Measurements from ENCODE around the gene ETNK2.
"Not testable (repeated sequence)": the region's sequence is repeated elsewhere in the genome, so short reads cannot be mapped to it uniquely, and the experiment has no call there.

ETNK2 gene

DNA sequence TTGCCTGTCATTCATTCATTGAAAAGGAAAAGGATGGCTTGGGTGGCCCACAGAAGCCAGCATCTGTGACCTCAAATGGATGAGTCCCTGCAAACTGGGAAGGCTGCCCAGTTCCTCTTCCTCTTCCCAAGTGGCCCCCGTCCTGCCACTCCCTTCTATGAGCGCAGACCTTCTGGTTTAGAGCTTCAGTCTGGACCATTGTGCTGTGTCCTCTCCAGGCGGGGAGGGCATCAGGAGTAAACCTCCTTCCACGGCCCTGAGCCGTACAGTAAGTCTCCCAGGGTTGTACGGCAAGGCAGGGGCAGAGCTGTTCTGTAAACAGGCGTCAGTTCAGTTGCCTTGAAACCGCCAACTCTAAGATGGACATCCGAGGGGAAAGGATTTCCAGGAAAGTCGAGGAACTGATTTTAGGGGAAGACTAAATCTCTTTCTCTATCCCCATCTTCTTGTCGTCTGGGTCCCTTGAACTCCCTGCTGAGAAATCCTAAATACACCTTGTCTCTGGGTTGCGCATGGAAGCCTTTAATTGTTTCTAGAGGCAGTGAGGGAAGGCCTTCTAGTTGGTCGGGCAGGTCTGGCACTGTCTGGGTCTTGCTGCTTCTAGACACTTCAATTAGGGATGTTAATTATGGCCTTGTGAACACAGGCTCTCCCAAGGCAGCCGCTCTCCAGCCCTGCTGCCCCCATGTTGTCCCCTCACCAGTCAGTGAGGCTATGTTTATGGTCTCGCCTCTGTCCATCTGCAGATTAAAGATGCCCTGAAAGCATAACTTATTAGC lies 56.8 kb downstream of the ETNK2 start:
- no peak for DNase-seq

DNA sequence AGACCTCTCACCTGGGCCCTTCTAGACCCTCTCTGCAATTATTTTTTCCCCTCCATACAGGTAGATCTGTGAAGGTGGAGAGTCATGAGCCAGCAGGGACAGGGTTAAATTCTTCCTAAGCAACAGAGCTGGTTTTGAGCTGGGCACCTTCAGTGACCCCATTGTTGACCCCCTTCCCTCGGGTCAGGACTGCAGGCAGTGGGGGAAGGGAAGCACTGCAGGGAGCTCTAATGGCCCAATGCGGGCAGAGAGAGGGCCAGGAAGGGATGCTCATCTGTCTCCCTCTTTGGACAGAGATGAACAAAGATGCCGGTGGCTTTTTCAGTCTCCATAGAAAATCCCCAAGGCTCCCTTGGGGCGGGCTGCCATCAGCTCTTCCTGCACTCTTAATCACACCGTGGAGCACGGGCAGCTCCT lies 57.5 kb downstream of the ETNK2 start:
- DNase-seq = no peak

DNA sequence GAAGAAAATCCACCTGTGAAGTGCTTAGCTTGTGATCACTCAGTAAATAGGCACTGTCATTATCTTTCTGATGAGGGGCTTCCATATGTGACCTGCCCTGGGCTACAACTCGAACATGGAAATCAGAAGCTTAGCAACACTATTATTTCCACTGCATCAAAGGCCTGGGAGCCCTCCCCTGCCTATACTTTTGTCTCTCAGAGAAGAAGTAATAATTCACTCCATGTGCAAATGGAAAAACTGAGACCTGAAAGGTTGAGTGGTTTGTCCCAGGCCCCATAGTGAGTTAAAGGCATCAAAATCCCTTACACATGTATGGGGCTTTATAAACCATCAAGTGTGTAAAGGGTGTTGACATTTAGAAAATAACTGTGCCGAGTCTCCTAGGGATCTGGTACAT lies 58.1 kb downstream of the ETNK2 start:
- DNase-seq = no peak

DNA sequence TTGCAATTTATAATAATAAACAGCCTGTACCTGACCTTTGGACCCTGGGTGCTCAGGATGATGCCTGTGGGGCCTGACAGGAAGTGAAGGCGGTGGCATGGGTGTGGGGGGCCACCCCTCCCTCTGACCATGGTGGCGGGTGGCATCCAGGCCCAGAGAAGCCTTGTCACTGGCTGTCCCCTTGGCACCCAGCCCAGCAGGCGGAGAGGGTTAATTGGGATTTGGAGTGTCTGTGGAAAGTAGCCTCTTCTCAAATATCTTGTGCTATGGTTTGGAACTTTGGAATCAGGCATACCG lies 58.5 kb downstream of the ETNK2 start:
- no peak for DNase-seq

DNA sequence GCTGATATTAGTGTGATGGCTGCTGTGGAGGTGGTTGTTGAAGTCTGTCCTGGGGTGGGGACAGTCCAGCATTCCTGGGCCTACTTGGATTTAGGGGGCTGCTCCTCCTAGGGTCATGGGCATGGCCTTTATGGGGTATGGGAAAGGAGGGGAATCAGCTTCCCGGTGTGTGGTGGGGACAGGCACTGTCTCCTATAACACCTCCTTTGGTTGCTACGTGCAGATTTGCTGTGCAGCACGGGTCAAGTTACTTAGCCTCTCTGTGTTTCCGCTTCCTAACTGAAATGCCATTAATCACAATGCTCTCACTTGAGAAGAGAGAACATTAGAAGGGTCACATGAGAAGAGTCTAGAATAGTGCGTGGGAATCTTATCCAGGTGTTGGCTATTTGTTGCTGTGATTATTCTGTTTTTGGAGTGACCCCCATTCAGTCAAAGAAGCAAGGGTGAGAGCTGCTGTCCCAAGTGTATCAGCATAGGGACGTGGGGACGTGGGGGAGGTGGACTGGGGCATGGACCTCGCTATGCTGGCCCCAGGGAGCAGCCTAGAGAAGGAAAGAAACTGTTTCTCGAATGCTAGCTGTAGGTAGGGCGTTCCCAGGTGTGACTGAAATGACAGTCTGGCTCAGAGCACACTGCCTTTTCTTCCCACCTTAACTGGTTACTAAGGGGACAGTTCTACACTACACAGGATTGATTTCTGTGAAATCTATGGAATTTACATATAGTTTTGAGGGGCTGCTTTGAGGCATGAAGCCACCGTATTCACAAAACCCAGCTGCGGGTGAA lies 59.0 kb downstream of the ETNK2 start:
- no peak for DNase-seq

DNA sequence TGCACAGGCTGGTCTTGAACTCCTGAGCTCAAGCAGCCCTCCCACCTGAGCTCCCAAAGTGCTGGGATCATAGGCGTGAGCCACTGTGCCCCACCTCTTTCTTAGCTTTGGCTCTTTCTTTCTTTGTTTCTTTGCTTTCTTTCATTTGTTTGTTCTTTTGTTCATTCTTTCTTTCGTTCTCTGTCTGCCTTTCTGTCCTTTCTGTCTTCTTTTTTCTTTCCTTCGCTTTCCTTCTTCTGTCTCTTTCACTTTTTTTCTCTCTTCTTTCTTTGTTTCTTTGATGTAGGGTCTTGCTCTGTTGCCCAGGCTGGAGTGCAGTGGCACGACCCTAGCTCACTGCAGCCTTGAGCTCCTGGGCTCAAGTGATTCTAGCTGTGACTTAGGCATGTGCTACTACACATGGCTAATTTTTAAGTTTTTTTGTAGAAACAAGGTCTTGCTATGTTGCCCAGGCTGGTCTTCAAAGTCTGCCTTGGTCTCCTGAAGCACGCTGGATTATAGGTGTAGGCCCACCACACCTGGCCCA lies 60.0 kb downstream of the ETNK2 start:
- DNase-seq = no peak

DNA sequence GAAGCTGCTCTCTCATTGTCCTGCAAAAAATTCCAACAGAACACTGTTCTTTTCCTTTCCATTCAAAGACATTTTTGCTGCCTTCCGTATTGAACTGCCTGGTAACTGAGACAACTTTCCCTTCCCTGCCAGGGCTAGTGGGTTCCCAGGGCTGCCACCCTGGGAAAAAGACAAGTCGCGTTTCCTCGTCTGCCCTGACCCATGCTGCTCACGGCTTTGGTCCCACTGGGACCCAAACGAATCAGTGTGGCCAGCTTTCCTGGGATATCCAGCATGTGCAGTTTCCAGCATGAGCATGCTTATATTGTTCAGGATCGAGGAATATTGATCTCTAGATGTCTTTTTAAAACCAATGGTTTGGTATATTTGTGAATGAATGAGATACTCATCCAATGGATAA lies 60.8 kb downstream of the ETNK2 start:
- no peak for DNase-seq

DNA sequence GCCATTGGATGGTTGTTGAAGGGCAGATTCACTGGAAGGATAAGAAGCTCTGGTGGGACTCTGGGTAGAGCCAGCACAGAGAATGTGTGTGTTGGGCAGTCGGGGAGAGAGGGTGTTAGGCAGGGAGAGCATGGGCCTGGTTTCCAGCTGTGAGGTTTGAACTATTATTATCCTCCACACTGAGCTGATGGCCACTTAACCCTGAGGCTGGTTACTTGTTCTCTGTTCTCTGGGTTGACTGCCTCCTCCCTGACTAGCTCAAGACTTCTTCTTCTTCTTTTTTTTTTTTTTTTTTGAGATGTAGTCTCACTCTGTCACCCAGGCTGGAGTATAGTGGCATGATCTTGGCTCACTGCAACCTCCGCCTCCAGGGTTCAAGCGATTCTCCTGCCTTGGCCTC lies 61.7 kb downstream of the ETNK2 start:
- not testable (repeated sequence) for DNase-seq

DNA sequence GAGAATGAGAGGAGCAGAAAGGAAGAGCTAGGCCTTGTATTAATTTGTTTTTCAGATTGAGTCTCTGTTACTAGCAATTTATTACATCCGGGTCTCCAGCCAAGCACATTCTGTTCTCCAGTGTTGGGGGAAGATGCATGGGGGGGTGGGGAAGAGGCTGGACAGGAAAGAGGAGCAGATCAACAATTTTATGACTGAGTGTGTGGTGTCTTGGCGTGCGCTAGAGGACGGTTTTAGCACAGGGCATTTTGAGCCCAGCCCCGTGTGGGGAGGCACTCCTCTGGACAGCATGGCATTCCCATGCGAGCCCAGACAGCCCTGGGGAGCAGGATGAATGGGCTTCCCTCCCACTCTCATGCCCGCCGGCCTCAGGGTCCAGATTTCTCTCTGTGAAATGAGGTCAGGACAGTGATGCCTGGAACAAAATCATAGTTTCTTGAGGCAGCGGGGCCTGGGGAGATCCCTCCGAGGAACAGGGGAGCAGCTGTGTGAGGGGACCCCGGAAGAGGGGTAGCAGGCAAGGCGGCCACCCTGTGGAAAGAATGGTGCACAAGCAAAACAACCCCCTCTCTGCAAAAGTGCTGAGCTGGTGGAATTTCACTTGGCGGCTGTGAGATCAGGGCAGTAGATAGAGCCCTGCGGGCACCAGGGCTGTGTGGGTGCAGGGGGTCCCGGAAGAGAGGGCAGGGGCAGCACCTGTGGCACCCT lies 62.6 kb downstream of the ETNK2 start:
- no peak for DNase-seq

DNA sequence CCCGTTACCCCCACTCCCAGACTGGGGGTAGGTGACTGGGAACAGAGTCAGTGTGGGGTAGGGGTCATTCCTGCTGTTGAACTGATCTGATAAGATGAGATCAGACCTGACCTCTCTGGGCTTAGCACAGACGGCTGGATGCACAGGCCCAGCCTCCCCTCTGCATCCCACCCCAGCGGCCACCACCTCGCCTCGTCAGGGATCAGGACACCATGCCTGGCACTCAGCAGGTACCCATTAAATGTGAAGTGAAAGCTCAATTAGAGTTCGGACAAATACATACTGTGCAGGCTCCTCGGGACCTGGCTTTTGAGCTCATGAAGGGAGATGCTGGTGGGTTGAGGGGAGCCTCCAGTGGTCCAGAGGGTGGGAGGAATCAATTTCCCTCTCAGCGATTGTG lies 63.2 kb downstream of the ETNK2 start:
- no peak for DNase-seq

DNA sequence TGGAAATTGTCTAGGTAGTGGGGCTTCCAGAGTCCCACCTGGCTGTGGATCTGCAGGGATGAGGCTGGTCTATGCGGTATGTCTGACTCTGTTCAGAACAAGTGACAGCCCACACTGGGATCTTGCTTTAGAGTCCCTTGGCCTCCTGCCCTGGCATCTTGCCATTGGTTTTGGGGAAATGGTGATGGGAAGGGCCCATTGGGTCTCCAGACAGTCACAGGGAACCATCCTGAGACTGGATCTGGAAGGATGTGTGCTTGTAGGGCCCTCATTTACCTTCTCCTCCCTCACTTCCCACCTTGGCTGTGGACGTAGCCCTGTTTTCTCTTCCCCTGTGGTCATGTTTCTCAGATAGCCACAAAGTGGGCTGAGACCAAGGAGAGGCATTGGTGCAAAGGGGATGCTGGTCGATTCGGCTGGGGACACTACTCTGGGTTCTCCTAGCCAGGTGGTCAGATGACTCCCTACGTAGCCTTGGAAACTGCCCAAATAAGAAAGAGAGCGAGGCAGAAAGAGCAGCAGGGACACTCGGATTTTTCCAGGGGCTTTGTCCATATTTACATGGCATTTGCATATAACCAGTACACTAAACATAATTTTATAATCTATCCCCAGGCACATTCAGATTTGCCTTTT lies 63.8 kb downstream of the ETNK2 start:
- no peak for DNase-seq

DNA sequence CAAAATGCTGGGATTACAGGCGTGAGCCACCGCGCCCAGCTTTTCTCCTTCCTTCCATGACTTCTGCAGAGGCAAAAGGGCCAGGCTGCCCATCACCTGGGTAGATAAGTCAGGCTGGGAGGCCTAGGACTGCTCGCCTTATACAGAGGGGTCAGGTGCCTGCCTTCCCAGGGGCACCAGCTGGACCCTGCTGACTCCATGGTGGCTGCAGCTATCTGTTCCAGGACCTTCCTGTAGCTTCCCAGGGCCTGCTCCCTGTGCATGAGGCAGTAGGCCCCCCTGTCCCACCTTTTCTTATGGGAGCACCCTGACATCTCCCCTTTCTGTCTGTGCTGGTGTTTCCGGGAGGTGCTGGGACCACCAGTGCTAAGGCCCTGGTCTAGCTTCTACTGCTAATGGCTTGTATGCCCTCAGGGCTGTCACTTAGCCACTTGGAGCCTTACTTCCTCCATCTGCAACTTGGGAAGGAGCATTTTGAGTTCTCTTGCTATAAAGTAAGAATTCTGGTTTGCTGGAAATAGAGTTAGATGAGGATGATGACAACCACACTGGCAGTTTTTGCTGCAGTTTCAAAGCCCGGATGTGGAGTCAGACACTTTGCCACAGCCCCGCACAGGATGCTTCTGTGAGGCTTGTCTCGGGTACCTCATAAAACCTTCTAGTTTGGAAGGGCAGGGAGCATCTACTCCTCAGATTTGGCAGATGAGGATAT lies 64.5 kb downstream of the ETNK2 start:
- DNase-seq = no peak

DNA sequence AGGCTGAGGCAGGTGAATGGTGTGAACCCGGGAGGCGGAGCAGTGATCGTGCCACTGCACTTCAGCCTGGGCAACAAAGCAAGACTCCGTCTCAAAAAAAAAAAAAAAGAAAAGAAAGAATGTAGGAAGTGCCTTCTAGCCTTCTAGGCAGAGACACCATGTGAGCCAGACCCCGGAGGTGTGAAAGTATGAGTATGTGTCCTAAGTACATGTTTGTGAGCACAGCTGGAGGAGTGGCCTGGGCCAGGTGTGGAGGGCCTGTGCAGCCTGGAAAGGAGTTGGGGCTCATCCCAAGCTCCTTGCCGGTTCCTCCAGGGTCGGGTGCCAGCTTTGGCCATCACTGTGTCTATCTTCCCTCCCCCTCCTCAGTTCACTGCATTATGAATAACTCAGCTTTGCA lies 66.0 kb downstream of the ETNK2 start:
- DNase-seq = no peak

DNA sequence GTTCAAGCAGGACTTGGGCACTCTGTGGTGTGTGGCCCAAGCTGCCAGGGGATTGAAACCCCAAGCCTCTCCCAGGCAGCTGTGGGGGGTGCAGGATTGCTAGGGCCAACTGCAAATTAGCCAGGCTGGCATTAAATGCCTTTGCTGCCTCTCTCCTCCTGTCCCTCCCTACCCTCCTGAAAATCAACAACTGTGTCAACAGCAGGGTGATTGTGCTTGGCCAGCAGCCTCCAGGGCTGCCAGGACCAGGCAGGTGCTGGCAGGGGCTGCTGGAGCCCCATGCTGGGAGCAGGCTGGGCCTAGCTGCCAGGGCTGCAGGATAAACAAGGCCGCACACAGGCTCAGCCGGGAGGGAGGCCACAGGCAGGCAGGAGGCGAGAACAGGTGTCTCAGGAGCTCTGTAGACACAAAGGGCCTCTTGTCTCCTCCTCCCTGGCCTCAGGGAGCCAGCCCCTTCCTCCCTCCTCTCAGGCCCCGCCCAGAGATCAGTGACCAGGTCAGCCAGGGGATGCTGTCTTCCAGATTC lies 67.5 kb downstream of the ETNK2 start:
- no peak for DNase-seq

DNA sequence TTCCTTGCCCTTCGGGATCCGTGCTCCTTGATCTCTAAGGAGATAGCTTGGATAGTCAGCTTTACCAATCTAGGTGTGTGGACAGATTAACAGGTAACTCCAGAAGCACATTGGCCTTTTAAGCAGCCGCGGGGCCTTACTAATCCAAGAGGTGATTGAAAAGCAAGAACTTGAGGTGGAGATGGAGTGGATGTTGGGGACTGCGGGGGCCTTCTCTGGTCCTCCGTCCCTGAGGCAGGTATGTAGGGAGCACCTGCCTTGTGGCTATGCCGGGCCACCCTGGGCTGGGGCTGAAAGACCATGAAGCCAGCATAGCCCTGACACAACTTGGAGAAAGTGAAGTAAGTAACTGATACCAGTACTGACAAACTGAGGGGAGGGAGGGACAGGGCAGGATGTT lies 68.4 kb downstream of the ETNK2 start:
- DNase-seq = no peak

DNA sequence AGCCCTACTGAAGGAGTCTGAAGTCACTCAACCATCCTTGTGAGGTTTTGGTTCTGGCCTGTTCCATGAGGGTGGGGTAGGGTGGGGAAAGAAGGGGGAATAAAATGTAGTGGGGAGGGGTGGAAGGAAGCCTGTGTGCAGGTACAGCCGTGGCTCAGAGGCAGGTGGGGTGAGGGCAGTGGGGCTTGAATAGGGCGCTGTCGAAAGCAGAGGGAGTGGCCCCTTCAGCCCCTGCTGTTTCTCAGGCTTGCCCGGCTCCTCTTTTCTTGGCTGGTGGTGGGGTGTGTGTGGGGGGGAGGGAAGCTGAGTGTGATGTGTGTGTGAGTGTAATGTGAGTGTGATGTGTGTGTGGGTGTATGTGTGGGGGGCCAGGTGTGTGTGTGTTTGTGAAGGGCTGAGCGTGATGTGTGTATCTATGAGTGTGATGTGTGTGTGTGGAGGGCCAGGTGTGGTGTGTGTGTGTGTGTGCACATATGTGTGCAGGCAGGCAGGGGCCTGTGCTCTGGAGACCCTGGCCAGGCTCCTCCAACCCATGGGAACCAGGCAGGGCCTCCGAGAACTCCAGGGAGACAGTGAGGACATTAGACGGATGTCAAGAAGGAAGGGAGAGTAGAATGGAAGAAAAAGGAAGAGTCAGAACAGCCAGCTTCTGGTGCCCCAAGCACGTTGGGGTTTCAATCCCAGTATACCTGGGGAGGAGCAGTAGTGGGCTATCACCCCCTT lies 69.9 kb downstream of the ETNK2 start:
- DNase-seq = no peak

DNA sequence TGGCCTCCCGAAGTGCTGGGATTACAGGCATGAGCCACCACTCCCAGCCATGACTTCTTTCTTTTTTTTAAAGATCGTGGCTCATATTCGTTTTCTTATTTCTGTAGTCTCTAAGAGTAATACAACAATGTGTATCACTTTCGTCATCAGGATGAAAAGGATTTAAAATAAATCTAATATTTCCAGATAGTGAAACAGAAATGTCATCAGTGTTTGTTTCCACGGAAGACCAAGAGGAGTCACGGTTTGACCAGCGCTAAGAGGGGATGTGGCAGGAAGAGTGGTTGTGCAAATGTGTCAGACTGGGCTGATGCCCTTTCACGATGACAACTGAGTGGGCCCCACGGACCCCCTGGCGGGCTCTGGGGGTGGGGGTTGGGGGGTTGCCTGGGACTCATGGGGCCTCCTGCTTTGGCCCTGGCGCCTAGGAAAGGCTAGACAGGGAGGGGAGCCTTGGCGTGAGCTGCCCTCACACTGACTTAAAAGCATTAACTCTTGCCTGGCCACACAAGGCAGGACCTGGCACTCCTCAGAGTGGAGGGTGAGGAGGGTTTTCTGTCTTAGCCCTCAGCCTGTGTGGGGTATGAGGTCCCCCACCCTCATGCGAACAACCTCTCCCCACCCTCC lies 70.6 kb downstream of the ETNK2 start:
- DNase-seq = no peak

Measured in activated CD4-positive, alpha-beta T cell treated with anti-CD3 and anti-CD28 coated beads, Interleukin-2, Interleukin-6, amounts not matched to agents 100 ng/mL and 50 ng/mL, durations not matched to agents 16 hours and 8 hours (primary cell).